GM19467 (cell line): Measurements from ENCODE around the gene TST.

Source experiments
- ATAC-seq: cut with Tn5 transposase; IDR thresholded peaks from one replicate; pipeline ENCODE4 v1.9.1; 2021; ENCODE audit warnings: mild to moderate bottlenecking, moderate library complexity; ENCODE audit not compliant: unreplicated experiment

The TST gene

DNA sequence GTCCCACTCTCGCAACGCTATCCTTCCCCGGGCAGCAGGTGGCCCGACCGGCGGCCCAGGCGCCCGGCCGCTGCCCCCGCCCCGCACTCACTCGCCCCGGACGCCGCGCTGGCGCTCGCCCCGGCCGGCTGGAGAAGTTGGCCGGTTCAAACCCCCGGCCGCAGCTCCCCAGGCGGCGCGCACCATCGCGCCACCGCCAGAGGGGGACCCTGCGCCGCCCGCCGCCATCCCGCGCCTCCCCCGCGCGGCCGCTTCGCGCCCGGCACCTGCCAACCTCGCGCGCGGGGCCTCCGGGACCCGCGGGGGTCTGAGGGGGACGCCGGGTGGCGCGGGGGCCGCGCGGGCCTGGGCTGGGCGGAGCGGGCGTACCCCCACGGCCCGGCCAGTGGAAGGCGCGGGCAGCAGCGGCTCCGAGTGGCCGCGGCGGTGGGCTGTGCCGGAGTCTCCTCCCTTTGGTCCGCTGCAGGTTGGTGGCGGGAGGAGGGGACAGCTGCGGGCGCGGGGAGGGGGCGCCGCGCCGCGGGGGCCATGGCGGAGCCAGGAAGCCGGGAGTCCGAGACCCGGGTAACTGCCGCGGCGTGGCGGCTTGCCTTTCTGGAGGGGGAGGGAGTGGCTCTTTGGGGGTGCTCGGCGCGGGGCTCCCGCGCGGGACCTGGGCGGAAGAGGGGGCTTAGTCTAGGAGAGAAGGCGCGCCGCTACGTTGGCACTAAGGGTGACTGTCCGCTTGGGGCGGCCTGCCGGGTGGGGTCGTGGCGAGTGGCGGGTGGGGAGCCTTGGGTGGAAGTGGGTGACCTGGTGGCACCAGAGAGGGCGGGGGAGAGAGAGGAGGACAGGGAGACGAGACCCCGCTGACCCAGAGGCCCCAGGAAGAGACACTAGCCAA, at the start of gene TST, which contains the start of gene MPST:
Gene TST, minus strand, starts transcription at position 139 of the 883 bp plus-strand sequence. CDS start 715 bp downstream, outside the sequence.
Gene MPST, plus strand, starts transcription at position 434 of the 883 bp plus-strand sequence. Its CDS starts 95 bp downstream, at position 529.
- peak; percentile 71 for ATAC-seq

DNA sequence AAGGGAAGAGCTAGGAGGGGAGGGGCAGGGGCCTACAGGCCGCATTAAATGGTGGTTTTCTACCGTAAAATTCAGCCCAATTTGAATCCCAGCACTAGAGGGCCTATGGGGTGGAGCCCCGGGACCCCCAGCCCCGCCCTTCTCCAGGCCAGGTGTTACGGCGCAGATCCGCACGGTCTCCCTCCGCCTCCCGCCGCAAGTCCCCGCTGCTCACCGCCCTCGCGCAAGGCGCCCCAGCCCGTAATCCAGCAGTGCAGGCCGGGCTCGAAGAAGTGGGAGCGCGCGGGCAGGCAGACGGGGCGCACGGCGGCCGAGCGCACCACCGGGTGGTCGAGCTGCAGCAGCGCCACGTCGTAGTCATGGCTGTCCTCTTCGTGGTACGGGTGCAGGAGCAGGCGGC, 49.6 kb upstream of the TST start:
- ATAC-seq = no peak

DNA sequence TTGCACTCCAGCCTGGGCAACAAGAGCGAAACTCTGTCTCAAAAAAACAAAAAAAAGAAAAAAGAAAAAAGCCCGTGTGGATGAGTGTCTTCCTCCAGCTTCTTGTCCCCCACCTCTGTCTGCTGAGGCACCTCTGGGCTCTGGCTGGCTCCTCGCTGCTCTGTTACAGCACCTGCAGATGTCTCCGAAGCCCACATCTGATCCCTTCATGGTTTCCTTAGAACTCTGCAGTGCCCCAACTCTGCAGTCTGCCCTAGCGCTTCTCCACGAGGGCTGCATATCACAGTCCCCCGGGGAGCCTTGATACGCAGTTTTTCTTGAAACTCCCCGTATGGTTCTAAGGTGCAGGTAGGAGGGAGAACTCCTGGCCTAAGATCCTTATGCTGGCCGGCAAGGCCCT, 48.2 kb upstream of the TST start:
- no peak for ATAC-seq

DNA sequence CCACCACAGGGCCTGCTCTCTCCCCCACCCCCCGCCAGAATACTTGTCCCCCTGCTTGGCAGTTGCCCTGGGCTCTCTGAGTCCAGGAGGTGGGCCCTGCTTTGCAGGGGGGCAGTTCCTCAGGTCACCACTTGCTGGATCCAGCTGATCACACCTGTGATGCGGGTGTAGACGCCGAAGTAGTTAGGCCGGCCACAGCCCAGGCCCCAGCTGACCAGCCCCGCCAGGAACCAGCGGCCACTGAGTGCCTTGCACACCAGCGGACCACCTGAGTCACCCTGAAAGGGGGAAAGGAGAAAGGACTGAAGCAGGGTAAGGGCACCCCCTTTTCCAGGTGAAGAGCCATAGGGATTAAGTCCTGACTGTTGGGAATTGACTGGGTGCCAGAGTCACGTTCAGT, 46.7 kb upstream of the TST start:
- no peak for ATAC-seq

DNA sequence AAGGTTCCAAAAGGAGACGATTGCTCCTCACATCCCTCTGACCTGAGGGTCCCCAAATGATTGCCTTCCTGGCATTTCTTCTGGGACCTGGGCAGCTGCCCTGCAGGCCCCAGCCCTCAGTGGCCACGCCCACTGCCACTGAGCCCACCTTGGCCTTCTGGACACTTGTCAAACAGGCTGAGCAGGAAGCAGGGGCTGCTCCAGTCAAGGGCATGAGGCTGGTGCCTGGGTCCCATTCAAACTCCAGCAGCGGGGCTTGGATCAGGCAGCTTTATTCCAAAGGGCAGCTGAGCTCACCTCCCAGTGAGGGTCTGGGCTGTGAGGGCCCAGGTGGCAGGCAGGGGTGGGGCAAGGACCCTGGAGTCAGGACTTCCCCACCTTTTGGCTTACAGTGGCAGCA, 45.9 kb upstream of the TST start:
- ATAC-seq = no peak

DNA sequence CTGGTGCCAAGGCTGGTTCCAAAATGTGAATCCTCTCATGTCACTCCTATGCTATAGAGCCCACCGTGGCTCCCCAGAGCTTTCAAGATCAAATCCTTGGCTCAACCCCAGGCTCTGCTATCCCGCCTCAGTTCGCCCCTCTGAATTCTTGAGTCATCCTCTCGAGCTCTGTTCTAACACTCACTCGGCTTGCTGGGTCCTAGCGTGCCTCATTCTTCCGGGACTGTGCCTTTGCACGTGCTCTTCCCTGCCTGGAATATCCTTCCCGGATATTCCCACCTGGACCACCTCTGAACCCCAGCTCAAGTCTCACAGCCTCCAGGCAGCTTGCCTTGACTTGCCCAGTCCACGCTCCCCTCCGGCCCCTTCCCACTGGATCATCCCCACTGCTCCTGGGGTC, 45.3 kb upstream of the TST start:
- no peak for ATAC-seq

DNA sequence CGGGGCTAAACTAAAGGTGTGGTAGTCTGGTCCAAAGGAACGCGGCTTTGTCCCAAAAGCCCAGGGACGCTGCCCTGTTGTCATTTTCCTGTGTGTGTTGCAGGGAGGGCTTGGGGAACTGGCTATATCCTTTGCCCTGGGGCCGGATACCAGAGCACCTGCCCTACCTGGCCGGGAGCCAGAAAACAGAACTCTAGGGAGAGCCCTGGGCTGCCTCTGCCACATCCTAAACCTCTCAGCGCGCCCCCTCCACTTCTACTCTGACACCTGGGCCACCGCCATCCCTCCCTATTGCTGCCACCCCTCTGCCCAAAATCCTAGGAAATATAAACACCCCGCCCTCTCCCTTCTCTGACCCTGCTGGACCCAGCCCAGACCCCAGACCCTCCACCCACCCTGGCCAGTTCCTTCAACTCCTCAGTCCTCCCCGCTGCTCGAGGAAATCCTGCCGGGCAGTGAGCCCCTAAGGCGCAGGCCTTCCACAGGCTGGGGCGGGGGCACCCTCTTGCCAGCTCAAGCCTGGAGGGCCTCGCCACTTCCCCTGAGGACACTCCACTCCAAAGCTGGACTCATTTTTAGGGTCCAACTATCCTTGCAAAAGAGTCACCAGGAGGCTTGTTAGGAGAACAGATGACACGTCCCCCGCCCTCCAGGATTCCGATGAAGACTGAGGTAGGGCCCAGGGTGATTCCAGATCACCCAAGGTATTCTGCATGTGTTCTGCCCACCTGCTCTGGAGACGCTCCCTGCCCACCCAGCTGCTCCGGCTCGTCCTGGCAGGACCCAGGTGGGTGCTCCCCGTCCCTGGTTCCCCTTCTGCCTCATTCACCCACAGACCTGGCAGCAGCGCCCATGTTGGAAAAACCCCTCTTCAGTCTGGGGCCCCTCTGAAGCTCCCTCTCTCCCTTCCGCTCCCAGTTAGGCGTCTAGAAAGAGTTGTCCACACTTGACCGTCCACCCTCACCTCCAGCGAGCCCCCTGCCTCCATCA, 44.5 kb upstream of the TST start:
- ATAC-seq = no peak

DNA sequence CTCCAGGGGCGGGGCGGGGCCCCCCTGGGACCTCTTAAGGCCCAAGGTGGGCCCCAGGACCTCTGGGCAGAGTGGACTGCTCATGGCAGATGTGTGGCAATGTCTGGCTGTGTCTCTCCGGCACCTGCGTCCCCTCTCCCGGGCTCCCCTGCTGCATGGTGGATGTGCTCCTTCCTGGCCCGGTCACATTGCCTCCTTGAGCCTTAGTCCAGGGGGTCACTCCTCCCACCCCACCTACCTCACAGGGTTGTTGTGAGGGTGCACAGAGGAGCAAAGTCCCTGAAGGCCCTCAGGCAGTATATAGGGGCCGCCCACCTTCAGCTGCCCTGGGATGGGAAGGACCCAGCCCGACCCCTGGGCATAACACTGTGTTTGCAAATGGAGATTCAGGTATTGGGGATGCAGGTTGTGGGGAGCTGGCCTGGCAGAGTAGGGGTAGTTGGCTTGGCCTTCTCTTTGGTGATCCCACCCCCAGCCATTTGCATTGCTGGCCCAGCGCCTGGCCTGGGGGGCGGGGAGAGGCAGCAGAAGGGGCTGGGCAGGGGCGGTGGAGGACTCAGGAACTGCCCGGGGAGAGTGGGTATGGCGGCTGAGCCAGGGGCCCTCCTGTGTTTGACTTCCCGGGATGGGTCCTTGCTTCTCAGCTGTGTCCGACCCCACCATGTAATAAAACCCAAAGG, 43.6 kb upstream of the TST start:
- ATAC-seq = no peak

DNA sequence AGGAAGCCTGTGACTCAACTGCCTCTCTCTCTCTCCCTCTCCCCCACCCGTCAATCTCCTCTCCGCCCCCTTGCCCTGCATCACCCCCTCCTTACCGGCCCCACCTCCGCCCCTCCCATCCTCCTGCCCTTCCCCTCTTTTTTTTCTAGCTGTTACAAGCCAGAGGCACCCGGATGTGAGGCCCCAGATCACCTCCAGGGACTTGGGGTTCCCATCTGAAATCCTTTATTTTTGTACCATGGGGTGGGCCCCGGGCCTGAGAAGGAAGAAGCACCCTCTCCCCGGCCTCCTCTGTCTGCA, 43.1 kb upstream of the TST start:
- no peak for ATAC-seq

DNA sequence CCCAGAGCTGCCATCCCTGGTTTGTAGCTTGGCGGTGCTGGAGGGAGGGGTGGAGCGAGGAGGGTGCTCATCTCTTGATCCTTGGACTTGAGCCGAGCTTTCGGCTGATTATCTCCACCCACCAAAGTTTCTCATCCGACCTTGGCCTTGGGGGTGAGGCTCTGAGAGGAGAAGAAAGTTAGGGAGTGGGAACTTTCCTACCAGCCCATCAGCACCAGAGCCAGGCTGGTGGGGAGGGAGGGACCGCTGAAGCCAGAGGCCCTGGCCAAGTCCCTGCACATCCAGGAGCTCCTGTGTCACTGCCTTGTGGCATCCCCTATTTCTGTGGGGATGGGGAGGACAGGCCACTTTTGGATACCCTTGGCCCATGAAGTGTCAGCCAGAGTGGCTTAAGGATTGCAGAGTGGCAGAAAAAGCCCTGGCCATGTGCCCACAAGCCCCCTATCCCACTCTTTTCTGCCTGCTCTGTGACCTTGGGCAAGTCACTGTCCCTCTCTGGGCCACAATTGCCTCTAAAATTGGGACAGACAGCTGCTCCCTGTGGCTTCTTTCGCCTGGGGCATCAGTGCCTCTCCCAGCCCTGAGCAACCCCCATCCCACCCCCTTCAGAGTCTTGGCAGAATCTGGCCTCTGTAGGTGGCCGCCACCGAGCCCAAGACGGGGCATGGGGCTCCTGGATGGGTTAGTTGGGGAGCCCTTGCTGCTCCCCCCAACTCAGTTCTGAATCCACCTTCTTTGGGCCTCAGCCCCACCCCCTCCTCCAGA, 42.5 kb upstream of the TST start:
- ATAC-seq = no peak

DNA sequence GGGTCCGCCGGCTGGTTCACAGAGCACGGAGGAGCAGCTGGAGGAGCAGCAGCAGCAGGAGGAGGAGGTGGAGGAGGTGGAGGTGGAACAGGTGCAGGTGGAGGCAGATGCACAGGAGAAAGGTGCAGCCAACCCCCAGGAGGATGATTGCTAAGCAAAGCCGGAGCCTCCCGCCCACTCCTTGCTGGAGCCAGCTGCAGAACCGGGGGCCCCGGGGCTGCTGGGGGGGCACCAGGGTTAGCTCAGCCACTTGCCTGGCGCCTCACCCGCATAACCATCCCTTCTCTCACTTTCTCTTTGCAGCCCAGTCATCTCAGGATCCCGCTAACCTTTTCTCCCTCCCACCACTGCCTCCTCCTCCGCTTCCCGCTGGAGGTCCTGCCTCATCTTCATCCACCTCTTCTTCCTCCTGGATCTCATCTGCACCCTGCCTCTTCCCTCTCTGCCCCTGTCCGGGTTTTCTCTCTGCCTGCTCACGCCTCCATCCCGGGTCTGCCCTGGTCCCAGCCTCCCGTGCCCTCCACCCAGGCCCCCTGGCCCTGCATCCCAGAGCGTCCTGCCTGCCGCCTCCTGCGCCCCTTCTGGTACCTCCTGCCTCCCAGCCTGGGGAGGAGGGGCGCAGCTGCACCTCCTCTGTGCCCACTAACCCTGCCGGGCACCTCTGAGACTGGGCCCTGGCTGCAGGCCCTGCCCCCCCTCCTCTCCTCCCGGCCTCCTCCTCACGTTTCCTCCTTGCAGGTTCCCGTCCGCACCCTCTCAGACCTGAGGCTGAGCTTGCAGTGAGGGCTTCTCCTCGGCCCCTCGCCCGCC, 41.8 kb upstream of the TST start:
- no peak for ATAC-seq

DNA sequence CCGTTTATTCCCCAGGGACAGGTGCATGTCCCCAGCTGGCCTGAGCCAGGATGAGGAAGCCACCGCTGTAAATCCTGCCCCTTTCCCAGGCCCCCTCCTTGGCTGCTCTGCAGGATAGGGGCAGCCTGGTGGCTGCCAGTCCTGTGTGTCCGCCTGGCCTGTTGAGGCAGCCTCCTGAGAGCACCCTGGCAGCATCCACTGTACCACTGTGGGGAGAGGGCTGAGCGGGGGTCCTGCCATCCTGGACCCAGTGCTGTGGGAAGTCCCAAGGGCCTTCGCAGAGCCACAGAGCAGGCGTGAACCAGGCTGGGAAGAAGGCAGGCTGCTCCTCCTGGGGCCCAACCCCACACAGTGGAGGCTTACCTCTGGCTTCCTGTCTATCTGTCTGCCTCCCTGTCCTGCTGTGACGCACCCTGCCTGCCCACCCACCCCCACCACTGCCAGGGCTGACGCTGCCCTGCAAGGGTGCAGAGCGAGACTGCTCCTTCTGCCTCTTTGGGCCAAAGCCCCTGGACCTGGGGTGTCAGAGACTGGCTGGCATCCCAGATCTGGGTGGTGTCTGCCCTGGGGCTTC, 40.7 kb upstream of the TST start:
- no peak for ATAC-seq

DNA sequence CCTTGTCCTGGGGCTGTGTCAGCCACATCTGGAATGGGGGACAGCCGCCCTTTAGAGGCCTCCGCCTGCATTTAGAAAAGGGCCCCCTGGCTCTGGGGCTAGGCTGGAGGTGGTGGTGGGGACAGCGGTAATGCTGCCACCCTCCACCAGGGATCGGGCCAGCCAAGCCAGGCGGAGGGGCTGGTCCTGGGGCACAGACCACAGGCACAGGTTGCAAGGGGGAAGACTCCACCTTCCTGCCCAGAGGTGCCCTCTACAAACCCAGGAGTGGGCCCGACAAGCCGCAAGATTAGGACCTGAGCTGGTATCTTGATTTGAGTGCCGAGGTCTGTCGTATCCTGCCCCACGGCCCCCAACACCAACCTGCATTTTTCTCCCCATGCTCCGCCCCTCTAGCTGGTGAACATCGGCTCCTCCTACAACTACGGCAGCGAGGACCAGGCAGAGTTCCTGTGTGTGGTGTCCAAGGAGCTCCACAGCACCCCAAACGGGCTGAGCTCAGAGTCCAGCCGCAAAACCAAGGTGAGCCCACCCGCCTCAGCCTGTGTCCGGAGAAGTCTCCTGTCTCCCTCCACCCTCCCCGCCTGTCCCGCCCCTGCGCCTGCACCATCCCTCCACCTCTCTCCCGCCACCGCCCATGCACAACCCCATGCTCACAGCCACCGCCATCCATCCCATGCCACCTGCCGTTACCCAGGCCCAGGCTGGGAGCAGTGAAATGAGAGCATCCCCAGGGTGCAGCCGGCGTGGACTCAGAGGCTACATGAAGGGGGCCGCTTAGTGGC, 39.9 kb upstream of the TST start:
- ATAC-seq = no peak

DNA sequence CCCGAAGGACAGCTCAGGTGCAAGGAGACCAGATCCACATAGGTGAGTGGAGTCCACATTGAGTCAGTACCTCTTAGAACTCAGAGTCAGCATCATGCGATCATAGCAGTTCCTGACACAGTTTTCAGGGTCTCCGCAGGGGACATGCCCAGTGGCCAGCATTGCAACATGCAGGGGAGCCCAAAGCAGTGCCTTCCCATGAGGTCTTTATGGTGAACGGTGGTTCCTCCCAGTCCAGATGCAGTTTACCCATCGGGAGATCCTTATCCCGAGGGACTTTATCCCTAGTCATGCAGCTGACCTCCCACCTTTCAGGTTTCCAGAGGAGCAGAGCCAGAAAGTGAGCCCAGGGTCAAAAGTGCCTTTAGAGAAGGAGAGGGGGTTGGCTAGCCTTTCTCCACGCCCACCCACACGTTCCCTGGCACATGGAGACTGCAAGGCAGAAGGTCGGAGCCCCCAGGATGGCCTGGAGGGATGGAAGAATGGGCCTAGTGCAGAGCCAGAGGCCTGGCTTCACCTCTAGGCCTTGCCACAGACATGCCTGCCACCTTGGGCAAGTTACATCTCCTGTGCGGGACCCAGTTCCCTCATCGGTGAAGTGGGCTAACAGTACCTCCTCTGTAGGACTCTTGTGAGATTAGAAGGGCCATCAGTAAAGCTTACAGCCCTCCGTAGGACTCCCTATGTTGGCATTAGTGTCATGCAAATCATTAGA, 38.7 kb upstream of the TST start:
- no peak for ATAC-seq

DNA sequence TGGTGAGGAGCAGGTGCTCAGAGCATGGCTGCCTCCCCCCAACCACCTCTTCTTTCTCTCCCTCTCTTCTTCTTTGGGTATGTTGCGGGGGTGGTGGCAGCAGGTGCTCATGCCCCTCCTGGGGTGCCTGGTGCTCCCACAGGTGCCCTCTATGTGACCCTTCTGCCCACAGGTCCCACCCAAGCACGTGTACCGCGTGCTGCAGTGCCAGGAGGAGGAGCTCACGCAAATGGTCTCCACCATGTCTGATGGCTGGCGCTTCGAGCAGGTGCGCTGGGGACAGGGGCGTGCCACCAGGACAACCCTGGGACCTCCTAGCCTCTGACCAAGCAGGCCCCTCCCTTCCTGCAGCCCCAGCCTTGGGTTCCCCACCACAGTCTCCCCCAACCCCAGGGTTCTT, 38.0 kb upstream of the TST start:
- no peak for ATAC-seq

DNA sequence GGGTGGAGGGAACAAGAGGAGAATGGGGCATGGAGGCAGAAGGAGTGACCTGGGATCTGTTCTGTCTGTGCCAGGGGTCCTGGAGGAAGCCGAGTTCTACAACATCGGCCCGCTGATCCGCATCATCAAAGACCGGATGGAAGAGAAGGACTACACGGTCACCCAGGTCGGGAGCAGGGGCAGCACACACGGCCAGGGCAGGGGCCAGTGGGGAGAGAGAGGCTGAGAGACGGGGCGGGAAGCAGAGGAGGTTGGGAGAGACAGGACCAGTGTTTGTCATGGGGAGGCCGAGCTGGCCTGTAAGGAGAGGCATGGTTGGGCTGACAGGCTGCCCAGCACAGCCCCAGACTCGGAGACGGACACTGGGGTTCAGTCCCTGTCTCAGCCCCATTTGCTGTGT, 37.0 kb upstream of the TST start:
- no peak for ATAC-seq

DNA sequence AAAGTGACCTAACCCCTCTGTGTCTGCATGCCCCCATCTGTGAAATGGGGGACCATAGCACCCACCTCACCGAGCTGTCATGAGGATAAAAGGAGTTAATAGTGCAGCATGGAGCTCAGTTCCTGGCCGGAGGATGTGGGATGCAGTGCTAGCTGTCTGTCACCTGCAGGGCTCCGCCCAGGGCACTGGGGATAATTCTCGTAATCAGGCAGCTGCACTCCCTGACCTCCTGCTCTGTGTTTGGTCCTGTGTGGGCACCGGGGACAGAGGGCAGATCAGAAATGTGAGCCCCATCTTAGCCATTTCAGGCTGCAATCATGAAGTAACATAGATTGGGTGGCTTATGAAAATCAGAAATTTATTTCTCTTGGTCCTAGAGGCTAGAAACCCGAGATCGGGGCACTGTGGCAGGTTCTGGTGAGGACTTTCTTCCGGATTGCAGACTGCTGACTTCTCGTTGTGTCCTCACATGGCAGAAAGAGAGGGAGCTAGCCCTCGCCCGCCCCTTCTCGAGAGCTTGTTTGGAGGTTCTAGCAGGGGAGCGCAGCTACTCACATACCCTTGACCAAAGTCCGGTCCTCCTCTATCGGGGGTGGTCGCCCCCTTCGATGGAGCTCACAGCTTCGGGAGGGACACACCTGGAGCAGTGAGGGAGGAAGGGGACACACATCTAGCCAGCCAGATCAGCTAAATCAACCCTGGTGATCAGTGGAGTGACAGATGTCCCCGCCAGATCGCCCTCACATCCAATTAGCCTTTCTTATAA, 35.5 kb upstream of the TST start:
- ATAC-seq = no peak
